ENCODE data around the gene JAM2. TPM values are rescaled to one million over a fixed set of nuclear protein-coding genes. Genes with fewer than 3 reads are reported as not detected.

JAM2 gene
- polyA plus RNA-seq, 1 donor from 2014 or later: 1.1 TPM

- Histone ChIP-seq H2AFZ (ENCODE audit: low read depth, low read length) (no peak overlapping the region), H3K36me3 (ENCODE audit: insufficient read depth, low read length) (no peaks in the 10 kb centered on the region), H4K20me1 (ENCODE audit: insufficient read depth) (no peaks in the 10 kb centered on the region), H3F3A (ENCODE audit: insufficient read depth, low read length, poor library complexity, severe bottlenecking) (no peaks in the 10 kb centered on the region), H3K4me2 (ENCODE audit: low read length) (no peak overlapping the region), H3K79me2 (replicated peaks; ENCODE audit: insufficient read depth, low read length) (no peaks in the 10 kb centered on the region), H3K9me2 (ENCODE audit: insufficient read depth, low read length) (no peaks in the 10 kb centered on the region), H3K4me3 (ENCODE audit: low read length) (no peak overlapping the region), H3K27me3 (ENCODE audit: insufficient read depth, low read depth, low read length) (no peaks in the 10 kb centered on the region), H3K9ac (ENCODE audit: low read length) (no peak overlapping the region), H3K27ac (ENCODE audit: low read length) (no peak overlapping the region), H3K9me3 (ENCODE audit: low read length) (no peaks in the 10 kb centered on the region)
- no peak for TF ChIP-seq SMC3 (conservative IDR thresholded peaks at IDR 0.05; ENCODE audit: poor library complexity)
- no peak for TF ChIP-seq EZH2 (IDR thresholded peaks at IDR 0.05; ENCODE audit: borderline replicate concordance, insufficient read depth, low read length, poor library complexity, severe bottlenecking)
- no peak for TF ChIP-seq POLR2AphosphoS5 (IDR thresholded peaks at IDR 0.05)
- no peak for TF ChIP-seq EP300 (conservative IDR thresholded peaks at IDR 0.05; ENCODE audit: poor library complexity, severe bottlenecking)
- no peak for TF ChIP-seq TAF1 (IDR thresholded peaks at IDR 0.05; ENCODE audit: low read depth)
- TF ChIP-seq MXI1 (conservative IDR thresholded peaks at IDR 0.05; ENCODE audit: poor library complexity, severe bottlenecking): no peak
- no peak for TF ChIP-seq CTCF (IDR thresholded peaks at IDR 0.05; ENCODE audit: poor library complexity, severe bottlenecking)
- no peak for TF ChIP-seq REST (IDR thresholded peaks at IDR 0.05; ENCODE audit: borderline replicate concordance)
- TF ChIP-seq RAD21 (conservative IDR thresholded peaks at IDR 0.05): no peak
These were observed 19.9 kb upstream of the JAM2 start for GRCh38 chr21:25619198-25619597.

- no peaks in the 10 kb centered on the region for H3K27me3 ChIP-seq (ENCODE audit: insufficient read depth, low read depth, low read length)
- H3K4me2 ChIP-seq (ENCODE audit: low read length): no peak overlapping the region
- no peak overlapping the region for H3K4me3 ChIP-seq (ENCODE audit: low read length)
- no peaks in the 10 kb centered on the region for H3K79me2 ChIP-seq (replicated peaks; ENCODE audit: insufficient read depth, low read length)
- no peaks in the 10 kb centered on the region for H3K36me3 ChIP-seq (ENCODE audit: insufficient read depth, low read length)
- no peaks in the 10 kb centered on the region for H3F3A ChIP-seq (ENCODE audit: insufficient read depth, low read length, poor library complexity, severe bottlenecking)
- no peak overlapping the region for H3K9ac ChIP-seq (ENCODE audit: low read length)
- TF ChIP-seq TAF1 (IDR thresholded peaks at IDR 0.05; ENCODE audit: low read depth) (no peak), EP300 (conservative IDR thresholded peaks at IDR 0.05; ENCODE audit: poor library complexity, severe bottlenecking) (no peak), RAD21 (conservative IDR thresholded peaks at IDR 0.05) (no peak), POLR2AphosphoS5 (IDR thresholded peaks at IDR 0.05) (no peak), REST (IDR thresholded peaks at IDR 0.05; ENCODE audit: borderline replicate concordance) (no peak), MXI1 (conservative IDR thresholded peaks at IDR 0.05; ENCODE audit: poor library complexity, severe bottlenecking) (no peak), SMC3 (conservative IDR thresholded peaks at IDR 0.05; ENCODE audit: poor library complexity) (no peak), CTCF (IDR thresholded peaks at IDR 0.05; ENCODE audit: poor library complexity, severe bottlenecking) (no peak), EZH2 (IDR thresholded peaks at IDR 0.05; ENCODE audit: borderline replicate concordance, insufficient read depth, low read length, poor library complexity, severe bottlenecking) (no peak)
- no peaks in the 10 kb centered on the region for H3K9me2 ChIP-seq (ENCODE audit: insufficient read depth, low read length)
- no peaks in the 10 kb centered on the region for H3K9me3 ChIP-seq (ENCODE audit: low read length)
- H4K20me1 ChIP-seq (ENCODE audit: insufficient read depth): no peaks in the 10 kb centered on the region
- no peak overlapping the region for H3K27ac ChIP-seq (ENCODE audit: low read length)
- H2AFZ ChIP-seq (ENCODE audit: low read depth, low read length): no peak overlapping the region
These were observed 14.5 kb upstream of the JAM2 start for GRCh38 chr21:25624511-25624910.
